Measurements from ENCODE around the gene TRAPPC2.

TRAPPC2 gene

DNA sequence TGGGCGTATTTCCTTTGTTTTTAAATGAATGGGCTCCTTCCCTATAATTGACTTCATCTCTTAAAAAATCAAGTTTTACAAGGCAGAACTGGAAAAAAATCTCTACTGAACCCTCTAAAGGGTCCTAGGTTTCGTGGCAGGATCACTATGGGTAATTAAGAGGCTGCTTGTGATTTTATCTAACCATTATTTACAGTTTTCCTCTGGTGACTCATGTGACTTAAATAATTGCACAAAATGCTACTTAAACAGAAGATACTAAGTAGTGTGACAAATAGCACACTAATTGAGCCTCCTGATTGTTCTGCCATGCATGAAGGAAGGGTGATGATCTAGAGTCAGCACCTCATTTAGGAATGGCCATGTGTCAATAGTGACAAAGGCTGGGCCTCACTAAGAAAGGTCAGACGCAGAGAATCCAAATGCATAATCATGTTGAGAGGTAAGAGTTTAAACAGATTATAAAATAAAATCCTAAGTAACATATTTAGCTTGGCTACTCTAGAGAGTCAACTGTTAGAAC lies 35.7 kb upstream of the TRAPPC2 start:
- TF ChIP-seq, protein P1, sequence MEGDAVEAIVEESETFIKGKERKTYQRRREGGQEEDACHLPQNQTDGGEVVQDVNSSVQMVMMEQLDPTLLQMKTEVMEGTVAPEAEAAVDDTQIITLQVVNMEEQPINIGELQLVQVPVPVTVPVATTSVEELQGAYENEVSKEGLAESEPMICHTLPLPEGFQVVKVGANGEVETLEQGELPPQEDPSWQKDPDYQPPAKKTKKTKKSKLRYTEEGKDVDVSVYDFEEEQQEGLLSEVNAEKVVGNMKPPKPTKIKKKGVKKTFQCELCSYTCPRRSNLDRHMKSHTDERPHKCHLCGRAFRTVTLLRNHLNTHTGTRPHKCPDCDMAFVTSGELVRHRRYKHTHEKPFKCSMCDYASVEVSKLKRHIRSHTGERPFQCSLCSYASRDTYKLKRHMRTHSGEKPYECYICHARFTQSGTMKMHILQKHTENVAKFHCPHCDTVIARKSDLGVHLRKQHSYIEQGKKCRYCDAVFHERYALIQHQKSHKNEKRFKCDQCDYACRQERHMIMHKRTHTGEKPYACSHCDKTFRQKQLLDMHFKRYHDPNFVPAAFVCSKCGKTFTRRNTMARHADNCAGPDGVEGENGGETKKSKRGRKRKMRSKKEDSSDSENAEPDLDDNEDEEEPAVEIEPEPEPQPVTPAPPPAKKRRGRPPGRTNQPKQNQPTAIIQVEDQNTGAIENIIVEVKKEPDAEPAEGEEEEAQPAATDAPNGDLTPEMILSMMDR (conservative IDR thresholded peaks at IDR 0.05; ENCODE audit: low read depth, low read length), result no peak
- H3K4me3 ChIP-seq (ENCODE audit: low read depth, low read length), result no peak overlapping the region
- no peak for DNase-seq (ENCODE audit: low read depth)

DNA sequence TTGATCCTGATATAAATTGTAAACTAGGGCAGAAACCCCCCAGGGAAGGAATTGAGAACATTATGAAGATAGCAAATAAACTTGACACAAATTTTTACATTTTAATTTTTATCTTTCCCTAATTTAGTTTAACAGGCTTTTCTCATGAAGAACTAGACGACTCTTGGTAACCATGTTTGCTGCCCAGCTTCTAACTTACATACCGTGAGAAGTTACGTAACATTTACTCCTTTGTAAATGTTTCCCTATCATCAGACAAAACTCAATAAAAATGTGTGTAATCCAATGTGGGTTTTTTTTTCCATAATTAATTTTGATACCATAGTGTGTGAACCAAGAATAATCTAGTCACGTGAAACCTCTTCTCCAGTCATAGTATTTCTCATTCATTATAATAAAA lies 34.5 kb upstream of the TRAPPC2 start:
- no peak for DNase-seq (ENCODE audit: low read depth)
- TF ChIP-seq, protein P1 (conservative IDR thresholded peaks at IDR 0.05; ENCODE audit: low read depth, low read length), result no peak

DNA sequence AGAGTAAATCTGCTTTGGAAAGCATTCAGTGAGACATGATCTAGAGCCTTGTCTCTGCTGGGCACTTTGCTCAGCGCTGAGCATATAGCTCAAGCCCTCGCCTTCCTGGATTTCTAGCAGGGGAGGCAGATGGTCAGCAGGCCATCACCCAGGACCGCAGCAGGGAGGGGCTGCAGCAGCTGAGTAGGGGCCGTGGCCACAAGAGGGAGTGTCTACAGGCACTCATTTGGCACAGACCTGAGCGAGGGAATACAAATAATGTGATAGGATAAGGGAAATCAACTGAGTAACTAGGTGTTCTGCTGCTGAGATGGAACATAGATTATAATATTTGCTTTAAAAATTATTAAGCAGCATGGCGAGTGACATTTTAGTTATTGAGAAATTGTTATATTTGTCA lies 30.3 kb upstream of the TRAPPC2 start:
- TF ChIP-seq, protein P1 (conservative IDR thresholded peaks at IDR 0.05; ENCODE audit: low read depth, low read length), result peak; percentile 51
- no peak overlapping the region for H3K4me3 ChIP-seq (ENCODE audit: low read depth, low read length)
- DNase-seq (ENCODE audit: low read depth), result peak; percentile 17

More for the DNA sequence above, 34.5 kb upstream of the TRAPPC2 start:
- no peak overlapping the region for H3K4me3 ChIP-seq (ENCODE audit: low read depth, low read length)

DNA sequence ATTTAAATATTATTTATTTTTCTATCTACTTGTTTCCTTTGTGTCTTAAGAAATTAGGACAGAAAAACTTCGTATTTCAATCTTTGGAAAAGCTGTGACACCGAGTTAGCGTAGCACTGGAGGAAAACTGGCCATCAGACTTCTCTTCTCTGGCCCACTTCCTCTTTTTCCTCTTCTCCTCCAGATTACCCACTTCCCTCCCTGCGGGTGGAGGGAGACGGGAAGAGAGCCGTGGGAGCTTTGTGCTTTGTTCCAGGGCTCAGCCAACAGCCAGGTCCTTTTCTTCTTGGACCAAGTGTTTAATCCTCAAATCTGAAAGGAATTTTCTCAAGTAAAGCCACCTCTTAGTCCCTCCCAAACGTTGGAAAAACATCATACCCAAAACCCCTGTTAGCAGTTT lies 29.9 kb upstream of the TRAPPC2 start:
- DNase-seq (ENCODE audit: low read depth), result no peak
- no peak overlapping the region for H3K4me3 ChIP-seq (ENCODE audit: low read depth, low read length)
- TF ChIP-seq, protein P1 (conservative IDR thresholded peaks at IDR 0.05; ENCODE audit: low read depth, low read length), result no peak

DNA sequence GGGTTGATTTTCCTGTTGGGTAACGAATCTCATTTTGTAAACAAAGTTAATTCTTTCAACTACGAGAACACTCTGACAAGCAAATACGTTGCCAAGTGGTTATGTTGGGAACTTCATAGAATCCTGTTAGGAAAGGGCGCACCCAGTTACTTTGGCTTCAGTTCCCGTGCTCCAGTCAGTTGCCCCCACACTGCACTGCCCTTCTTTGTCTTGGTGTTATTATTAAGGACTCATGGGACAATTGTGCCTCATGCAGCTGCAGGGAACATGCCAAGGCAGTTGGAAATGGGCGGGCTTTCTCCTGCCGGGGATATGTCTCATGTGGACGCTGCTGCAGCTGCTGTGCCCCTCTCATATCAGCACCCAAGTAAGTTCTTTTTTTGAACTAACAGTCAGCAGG lies 29.1 kb upstream of the TRAPPC2 start:
- DNase-seq (ENCODE audit: low read depth), result no peak
- no peak overlapping the region for H3K4me3 ChIP-seq (ENCODE audit: low read depth, low read length)
- TF ChIP-seq, protein P1 (conservative IDR thresholded peaks at IDR 0.05; ENCODE audit: low read depth, low read length), result no peak

DNA sequence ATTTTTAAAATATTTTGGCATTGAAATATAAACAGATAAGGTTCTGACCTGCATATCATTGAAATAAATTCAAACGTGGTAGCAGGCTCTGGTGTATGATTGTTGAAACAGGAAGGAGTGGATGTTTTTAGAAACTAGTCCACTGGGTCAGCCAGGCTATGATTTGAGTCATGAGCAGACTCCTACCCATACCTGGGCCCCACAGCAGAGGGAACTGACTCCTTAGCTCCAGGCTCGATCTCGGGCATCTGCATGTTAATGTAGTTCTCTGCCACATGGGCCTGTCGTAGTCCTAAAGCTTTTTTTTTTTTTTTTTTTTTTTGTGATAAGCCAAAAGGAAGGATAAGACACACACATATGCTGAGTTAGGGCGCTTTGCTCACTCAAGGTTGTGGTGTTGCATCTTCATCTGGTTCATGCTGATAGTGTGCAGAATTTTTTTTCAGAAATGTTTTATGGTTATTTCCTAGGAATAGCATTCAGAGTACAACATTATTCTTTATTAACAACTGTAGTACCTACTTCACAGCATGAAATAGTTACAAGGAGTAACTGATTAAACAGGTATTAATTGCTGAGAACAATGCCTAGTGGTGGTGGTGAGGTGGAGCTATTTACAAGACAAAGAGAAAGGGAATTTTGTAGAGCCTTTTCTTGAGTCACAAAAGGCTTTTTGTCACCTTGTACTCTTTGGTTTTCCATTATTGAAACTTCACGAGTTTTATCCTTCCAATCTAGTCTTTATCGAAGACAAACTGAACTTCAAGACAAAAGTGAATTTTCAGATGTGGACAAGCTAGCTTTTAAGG lies 27.4 kb upstream of the TRAPPC2 start:
- TF ChIP-seq, protein P1 (conservative IDR thresholded peaks at IDR 0.05; ENCODE audit: low read depth, low read length), result no peak
- H3K4me3 ChIP-seq (ENCODE audit: low read depth, low read length), result no peak overlapping the region
- peak; percentile 37 for DNase-seq (ENCODE audit: low read depth)

DNA sequence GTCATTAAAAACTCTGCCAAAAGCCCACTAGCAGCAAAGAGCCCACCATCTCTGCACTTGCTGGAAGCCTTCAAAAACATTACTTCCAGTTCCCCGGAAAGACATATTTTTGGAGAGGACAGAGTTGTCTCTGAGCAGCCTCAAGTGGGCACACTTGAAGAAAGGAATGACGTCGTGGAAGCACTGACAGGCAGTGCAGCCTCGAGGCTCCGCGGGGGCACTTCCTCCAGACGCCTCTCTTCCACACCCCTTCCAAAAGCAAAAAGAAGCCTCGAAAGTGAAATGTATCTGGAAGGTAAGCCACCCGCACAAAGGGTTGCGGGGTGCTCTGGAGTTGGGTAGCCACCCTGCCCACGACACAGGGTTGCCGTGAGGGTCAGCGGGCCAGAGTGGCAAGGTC lies 26.0 kb upstream of the TRAPPC2 start:
- DNase-seq (ENCODE audit: low read depth), result no peak
- H3K4me3 ChIP-seq (ENCODE audit: low read depth, low read length), result no peak overlapping the region
- TF ChIP-seq, protein P1 (conservative IDR thresholded peaks at IDR 0.05; ENCODE audit: low read depth, low read length), result no peak

All from choroid plexus epithelial cell (primary cell).